ENCODE data around the gene STK40. TPM values are rescaled to one million over a fixed set of nuclear protein-coding genes. Genes with fewer than 3 reads are reported as not detected.

The STK40 gene
- total RNA-seq, 1 donor, result 12.9 TPM

DNA sequence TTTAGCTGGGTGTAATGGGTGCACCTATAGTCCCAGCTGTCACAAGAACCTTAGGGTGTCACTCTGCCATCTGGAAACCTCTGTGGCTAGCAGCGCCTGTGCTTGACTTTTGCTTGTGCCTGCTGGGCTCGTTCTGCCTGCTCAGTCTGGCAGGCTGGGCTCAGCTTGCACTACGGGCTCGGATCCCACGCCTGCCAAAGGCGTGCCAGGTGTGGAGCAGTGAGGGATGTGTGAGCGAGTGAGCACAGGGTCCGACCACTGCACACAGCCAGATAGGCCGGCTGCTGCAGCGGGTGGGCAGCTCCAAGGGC is 14.7 kb upstream of the STK40 start:
- H3K4me3 ChIP-seq (ENCODE audit: low read depth, low read length), result peak overlapping the region; percentile 42
- TF ChIP-seq, protein P1, sequence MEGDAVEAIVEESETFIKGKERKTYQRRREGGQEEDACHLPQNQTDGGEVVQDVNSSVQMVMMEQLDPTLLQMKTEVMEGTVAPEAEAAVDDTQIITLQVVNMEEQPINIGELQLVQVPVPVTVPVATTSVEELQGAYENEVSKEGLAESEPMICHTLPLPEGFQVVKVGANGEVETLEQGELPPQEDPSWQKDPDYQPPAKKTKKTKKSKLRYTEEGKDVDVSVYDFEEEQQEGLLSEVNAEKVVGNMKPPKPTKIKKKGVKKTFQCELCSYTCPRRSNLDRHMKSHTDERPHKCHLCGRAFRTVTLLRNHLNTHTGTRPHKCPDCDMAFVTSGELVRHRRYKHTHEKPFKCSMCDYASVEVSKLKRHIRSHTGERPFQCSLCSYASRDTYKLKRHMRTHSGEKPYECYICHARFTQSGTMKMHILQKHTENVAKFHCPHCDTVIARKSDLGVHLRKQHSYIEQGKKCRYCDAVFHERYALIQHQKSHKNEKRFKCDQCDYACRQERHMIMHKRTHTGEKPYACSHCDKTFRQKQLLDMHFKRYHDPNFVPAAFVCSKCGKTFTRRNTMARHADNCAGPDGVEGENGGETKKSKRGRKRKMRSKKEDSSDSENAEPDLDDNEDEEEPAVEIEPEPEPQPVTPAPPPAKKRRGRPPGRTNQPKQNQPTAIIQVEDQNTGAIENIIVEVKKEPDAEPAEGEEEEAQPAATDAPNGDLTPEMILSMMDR (IDR thresholded peaks at IDR 0.05; ENCODE audit: insufficient read depth, low read length), result no peak
- no peak for DNase-seq (ENCODE audit: low read depth)

DNA sequence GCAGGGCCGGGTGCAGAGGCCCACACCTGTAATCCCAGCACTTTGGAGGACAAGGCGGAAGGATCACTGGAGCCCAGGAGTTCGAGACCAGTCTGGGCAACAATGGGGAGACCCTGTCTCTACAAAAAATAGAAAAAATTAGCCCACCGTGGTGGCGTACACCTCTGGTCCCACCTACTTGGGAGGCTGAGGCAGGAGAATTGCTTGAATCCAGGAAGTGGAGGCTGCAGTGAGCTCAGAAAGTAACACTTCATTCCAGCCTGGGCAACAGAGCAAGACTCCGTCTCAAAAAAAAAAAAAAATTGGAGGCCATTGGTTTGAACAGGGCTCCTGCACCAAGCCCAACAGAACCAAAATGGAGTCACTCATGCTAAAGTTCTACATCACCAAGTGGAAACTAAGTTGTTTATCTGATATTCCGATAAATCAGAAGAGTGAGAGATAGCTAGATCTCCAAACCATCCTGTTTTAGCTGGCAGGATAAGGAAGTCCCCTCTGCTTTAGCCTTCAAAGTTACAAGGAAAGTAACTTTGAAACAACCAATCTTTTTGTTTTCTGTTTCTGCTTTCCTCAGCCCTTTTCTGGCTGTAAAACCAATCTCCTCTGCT is 12.8 kb upstream of the STK40 start:
- H3K4me3 ChIP-seq (ENCODE audit: low read depth, low read length), result no peak overlapping the region
- TF ChIP-seq, protein P1 (IDR thresholded peaks at IDR 0.05; ENCODE audit: insufficient read depth, low read length), result no peak
- DNase-seq (ENCODE audit: low read depth), result no peak

DNA sequence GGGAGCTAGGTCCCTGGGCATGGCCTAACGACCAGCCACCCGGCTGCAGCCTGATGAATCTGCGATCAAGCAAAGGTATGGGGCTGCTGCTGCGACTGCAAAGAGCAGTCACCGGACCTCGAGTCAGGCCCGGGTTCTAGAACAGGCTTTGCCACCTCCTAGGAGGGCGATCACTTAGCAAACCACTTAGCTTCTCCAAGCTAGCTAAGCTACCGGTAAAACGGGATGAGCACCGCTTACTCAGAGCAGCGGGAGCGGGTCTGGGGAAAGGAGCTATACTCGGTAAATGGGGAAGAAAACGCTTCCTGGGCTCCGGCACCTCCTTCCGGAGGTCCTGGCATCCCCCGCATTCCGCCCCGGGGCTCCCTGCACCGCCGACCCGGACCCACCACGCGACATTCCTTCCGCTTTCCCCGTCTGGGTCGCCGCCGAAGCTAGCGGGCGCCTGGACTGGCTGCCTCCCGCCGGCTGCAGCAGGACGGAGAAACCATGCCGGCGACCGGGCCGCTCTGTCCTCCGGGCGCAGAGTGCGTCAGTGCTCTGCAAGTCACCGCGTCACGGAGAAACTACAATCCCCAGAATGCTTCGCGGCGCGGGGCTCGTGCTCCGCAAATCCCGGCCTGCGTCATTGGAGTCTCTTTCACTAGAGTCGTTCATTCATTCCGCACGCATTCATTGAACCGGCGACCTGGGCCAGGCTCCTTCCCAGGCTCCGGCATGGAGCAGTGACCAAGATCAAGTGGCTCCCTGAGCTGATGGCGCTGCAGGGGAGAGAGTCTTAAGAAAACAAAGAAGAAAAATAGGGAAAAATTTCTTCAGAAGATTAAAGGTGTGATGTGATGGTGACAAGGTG is 11.9 kb upstream of the STK40 start, which contains the start of gene LSM10:
LSM10 (minus strand) TSS at position 531 of the 853 bp plus-strand sequence. CDS start 3,779 bp downstream, outside the sequence.
- peak; percentile 93 for DNase-seq (ENCODE audit: low read depth)
- H3K4me3 ChIP-seq (ENCODE audit: low read depth, low read length), result peak within 1 kb of the TSS; percentile 90
- TF ChIP-seq, protein P1 (IDR thresholded peaks at IDR 0.05; ENCODE audit: insufficient read depth, low read length), result no peak

DNA sequence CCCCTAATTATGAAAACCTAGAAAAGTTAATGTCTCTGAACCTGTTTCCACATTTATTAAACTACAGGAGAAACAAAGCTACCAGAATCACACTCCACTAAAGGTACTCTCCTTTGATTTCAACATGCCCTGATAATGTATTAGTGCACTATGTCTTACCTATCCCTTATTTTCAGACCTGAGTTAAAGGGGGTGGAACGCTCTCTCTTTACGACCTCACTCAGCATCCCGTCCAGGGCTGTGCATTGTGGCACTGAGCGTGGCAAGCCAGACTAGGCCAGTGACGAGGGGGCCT is 11.3 kb upstream of the STK40 start:
- DNase-seq (ENCODE audit: low read depth), result no peak
- H3K4me3 ChIP-seq (ENCODE audit: low read depth, low read length), result peak overlapping the region; percentile 90
- TF ChIP-seq, protein P1 (IDR thresholded peaks at IDR 0.05; ENCODE audit: insufficient read depth, low read length), result no peak

DNA sequence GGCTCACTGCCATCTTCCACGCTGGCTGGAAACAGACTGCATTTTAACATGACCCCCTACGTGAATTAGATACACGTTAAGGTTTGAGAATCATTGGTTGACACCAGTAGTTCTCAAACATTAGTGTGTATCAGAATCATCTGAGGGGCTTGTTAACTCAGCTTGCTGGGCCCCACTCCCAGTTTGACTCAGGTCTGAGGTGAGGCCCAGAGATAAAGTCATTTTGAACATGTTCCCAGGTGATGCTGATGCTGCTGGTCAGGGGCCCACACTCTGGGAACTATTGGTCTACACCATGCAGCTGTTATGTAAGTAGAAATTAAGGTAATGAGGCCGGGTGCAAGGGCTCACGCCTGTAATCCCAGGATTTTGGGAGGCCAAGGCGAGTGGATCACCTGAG is 10.6 kb upstream of the STK40 start:
- DNase-seq (ENCODE audit: low read depth), result no peak
- peak overlapping the region; percentile 90 for H3K4me3 ChIP-seq (ENCODE audit: low read depth, low read length)
- TF ChIP-seq, protein P1 (IDR thresholded peaks at IDR 0.05; ENCODE audit: insufficient read depth, low read length), result no peak

DNA sequence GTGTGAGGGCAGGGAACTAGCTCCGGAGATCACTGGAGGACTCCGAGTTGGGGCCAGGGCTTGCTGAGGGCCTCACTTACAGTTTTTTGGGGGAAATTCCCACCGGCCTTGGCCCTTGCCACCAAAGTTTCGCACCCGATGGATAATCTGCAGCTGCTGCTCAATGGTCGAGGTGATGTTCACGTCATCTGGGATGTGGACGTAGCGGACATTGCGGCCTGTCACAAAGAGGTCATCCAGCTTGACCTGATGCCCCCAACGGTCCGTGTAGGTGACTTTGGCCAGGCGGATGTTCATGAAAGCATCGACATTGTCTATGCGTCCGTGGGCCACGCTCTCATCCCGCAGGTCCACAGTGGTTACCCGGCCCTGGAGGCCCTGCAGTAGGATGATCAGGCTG is 8.0 kb upstream of the STK40 start:
- H3K4me3 ChIP-seq (ENCODE audit: low read depth, low read length), result no peak overlapping the region
- DNase-seq (ENCODE audit: low read depth), result no peak
- TF ChIP-seq, protein P1 (IDR thresholded peaks at IDR 0.05; ENCODE audit: insufficient read depth, low read length), result no peak

Data from fibroblast of the aortic adventitia (primary cell).